ENCODE results near the gene TMEM132E.

- TF ChIP-seq POLR2A (IDR thresholded peaks at IDR 0.05): no peak
- TF ChIP-seq, protein P1, sequence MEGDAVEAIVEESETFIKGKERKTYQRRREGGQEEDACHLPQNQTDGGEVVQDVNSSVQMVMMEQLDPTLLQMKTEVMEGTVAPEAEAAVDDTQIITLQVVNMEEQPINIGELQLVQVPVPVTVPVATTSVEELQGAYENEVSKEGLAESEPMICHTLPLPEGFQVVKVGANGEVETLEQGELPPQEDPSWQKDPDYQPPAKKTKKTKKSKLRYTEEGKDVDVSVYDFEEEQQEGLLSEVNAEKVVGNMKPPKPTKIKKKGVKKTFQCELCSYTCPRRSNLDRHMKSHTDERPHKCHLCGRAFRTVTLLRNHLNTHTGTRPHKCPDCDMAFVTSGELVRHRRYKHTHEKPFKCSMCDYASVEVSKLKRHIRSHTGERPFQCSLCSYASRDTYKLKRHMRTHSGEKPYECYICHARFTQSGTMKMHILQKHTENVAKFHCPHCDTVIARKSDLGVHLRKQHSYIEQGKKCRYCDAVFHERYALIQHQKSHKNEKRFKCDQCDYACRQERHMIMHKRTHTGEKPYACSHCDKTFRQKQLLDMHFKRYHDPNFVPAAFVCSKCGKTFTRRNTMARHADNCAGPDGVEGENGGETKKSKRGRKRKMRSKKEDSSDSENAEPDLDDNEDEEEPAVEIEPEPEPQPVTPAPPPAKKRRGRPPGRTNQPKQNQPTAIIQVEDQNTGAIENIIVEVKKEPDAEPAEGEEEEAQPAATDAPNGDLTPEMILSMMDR (IDR thresholded peaks at IDR 0.05): no peak
- TF ChIP-seq POLR2AphosphoS5 (IDR thresholded peaks at IDR 0.05; ENCODE audit: insufficient read depth in 1 of 2, low read depth in 1 of 2): no peak
Observed at GRCh38 chr17:34656801-34657200, 77.4 kb downstream of the TMEM132E start.

Measured in vagina (tissue), 2 donors.